Effector memory CD4-positive, alpha-beta T cell (primary cell): ENCODE results near the gene ACE.

ENCODE experiments used
- DNase-seq, 3 donors: peaks; one replicate each; pipeline ENCODE4 v3.0.0-alpha.2; 2020
- H3K27ac ChIP-seq: 2 replicates; pipeline ENCODE4 v1.7.0; 2013; ENCODE audit warnings: mild to moderate bottlenecking, low read length, moderate library complexity; ENCODE audit not compliant: insufficient read depth, poor library complexity, severe bottlenecking
- H3K27me3 ChIP-seq: replicated peaks from 2 replicates; pipeline ENCODE4 v1.7.0; 2013; ENCODE audit warnings: mild to moderate bottlenecking, low read length; ENCODE audit not compliant: insufficient read depth, control insufficient read depth, poor library complexity, severe bottlenecking
- H3K36me3 ChIP-seq: 2 replicates; pipeline ENCODE4 v1.7.0; 2013; ENCODE audit warnings: mild to moderate bottlenecking, low read length, moderate library complexity; ENCODE audit not compliant: control insufficient read depth, insufficient read depth
- H3K4me1 ChIP-seq: 2 replicates; pipeline ENCODE4 v1.7.0; 2013; ENCODE audit warnings: low read length, mild to moderate bottlenecking; ENCODE audit not compliant: control insufficient read depth, insufficient read depth, poor library complexity, severe bottlenecking
- H3K4me3 ChIP-seq: 2 replicates; pipeline ENCODE4 v1.7.0; 2013; ENCODE audit warnings: low read length, low read depth, mild to moderate bottlenecking; ENCODE audit not compliant: insufficient read depth, poor library complexity, severe bottlenecking
- H3K9me3 ChIP-seq: 2 replicates; pipeline ENCODE4 v1.7.0; 2013; ENCODE audit warnings: mild to moderate bottlenecking, low read length, moderate library complexity; ENCODE audit not compliant: control insufficient read depth

The ACE gene

DNA sequence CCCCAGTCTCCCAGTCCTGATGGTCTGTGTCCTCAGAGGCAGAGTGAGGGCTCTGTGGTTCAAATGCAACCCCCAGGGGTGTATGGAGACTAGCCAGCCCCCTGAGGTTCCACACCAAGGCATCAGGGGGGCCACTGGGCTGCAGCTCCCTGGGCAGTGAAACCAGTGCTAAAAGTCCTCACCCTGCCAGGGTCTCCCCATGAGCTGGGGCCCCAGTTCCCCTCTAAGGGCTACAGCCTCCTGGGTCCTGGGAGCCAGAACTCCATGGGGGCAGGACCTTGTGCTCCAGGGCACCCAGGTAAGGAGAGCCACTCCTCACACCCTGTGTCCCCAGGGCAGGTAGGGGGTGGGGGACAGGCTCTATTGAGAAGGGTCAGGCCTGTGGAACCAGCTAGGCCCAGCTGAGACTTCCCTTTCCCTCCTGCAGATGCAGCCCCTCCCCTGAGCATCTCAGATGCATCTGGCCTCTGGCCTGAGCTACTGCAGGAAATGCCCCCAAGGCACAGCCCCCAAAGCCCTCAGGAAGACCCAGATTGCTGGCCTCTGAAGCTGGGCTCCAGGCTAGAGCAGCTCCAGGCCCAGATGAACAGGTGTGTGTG, 67.1 kb downstream of the ACE start:
- H3K27me3 ChIP-seq, result no peaks in the 10 kb centered on the region
- no peaks in the 10 kb centered on the region for H3K9me3 ChIP-seq

DNA sequence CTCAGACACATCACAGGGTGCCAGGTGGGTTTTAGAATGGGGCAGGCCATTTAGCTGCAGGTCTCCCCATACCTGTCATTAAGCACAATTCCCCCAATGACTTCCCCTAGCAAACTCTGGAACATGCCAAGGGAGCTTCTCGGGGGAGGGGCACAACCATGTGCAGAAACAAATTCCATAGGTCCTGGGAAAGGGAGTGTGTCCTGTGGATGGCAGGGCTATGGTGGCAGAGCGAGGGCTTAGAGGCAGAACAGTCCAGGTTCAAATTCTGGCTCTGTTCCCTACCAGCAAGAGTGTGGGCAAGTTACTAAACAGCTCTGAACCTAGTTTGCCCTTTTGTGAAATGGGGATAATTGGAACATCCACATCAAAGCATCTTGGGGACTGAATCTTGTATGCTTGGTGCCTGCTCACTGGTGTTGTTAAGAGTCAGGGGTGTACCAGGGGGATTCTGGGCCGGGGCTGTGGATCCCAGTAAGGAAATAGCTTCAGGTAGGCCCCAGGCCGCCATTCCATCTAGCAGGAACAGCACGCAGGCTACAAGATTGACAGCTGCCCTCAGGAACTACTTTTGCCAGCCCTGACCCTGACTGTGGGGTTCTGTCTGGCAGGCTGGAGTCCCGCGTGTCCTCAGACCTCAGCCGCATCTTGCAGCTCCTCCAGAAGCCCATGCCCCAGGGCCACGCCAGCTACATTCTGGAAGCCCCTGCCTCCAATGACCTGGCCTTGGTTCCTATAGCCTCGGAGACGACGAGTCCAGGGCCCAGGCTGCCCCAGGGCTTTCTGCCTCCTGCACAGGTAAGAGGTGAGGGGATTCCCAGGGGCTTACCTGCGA, 67.8 kb downstream of the ACE start:
- Histone ChIP-seq H3K9me3 (no peaks in the 10 kb centered on the region), H3K4me1 (peaks cover 3% of the 10 kb centered on the region), H3K27me3 (no peaks in the 10 kb centered on the region), H3K27ac (no peak overlapping the region), H3K4me3 (no peak overlapping the region), H3K36me3 (no peaks in the 10 kb centered on the region)
- no peak for DNase-seq

More for the DNA sequence above, 67.1 kb downstream of the ACE start:
- Histone ChIP-seq H3K36me3 (no peaks in the 10 kb centered on the region), H3K27ac (no peak overlapping the region), H3K4me3 (no peak overlapping the region), H3K4me1 (no peaks in the 10 kb centered on the region)
- no peak for DNase-seq

DNA sequence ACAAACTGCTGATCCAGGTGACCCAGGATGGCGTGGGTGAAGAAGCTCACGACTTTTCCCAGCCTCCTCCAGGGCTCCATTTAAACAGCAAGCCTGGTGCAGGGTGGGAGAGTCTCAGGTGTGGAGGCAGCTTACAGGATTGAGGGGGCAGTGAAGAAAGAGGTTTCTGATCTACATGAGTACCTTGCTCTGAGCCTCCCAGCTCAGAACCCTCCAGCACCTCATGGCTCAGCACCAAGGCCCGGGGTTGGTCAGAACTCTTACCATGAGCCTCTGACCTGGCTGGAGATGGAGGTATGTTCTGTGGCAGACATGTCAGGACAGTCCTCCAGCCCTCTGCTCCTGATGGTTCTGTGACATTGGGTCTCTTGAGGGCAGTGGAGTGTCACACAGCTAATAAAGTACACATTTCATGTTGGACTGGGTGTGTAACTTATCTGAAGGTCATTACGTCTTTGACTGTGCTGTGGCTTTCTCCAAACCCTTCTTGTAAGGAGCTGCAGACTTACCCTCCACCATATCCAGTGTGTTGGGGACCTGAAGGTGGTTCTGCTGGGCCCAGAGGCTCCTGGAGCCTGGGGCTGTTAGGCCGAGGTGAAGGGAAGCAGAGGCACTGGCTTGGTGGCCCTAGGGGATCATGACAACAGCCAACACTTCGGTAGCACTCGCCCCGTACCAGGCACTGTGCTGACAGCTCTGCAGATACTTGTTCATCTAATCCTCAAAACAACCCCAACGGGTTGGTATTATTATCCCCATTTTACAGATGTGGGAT, 69.6 kb downstream of the ACE start:
- no peaks in the 10 kb centered on the region for H3K27me3 ChIP-seq
- DNase-seq, result no peak
- H3K27ac ChIP-seq, result no peak overlapping the region
- no peaks in the 10 kb centered on the region for H3K9me3 ChIP-seq
- H3K4me3 ChIP-seq, result no peak overlapping the region
- H3K4me1 ChIP-seq, result peaks cover 4% of the 10 kb centered on the region
- no peaks in the 10 kb centered on the region for H3K36me3 ChIP-seq

DNA sequence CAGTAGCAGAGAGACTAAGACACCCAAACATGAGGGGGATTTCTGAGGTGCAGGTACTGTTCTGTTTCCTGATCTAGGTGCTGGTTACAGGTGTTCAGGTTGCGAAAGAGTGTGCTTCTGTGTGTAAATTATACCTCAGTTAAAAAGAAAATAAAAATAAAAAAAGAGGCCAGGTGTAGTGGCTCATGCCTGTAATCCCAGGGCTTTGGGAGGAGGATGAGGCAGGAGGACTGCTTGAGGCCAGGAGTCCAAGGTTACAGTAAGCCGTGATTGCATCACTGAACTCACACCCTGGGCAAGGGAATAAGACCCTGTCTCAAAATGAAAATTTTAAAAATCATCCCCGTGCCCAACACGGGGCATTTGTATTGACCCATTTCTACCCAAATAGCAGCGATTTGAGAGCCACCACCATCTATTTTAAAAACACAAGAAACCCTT, 70.2 kb downstream of the ACE start:
- H3K4me3 ChIP-seq, result no peak overlapping the region
- H3K27me3 ChIP-seq, result no peaks in the 10 kb centered on the region
- no peaks in the 10 kb centered on the region for H3K9me3 ChIP-seq
- no peak overlapping the region for H3K27ac ChIP-seq
- H3K36me3 ChIP-seq, result no peaks in the 10 kb centered on the region
- no peak for DNase-seq
- peaks cover 4% of the 10 kb centered on the region for H3K4me1 ChIP-seq
